SKM-1 treated with dmso at 0.1 percent for 144 hours (cell line): ENCODE measurements around the gene TMEM255B.

Source experiments
- DNase-seq: peaks from one replicate; lab custom pipeline; 2025; ENCODE audit not compliant: unreplicated experiment; lab: John Stamatoyannopoulos, UW

The TMEM255B gene

GRCh38 chr13:113845055-113845454 is 86.0 kb downstream of the TMEM255B start:
- DNase-seq, result no peak

- no peak for DNase-seq
Observed at GRCh38 chr13:113845723-113846635, 87.0 kb downstream of the TMEM255B start.

GRCh38 chr13:113846636-113847318 is 87.8 kb downstream of the TMEM255B start:
- no peak for DNase-seq

GRCh38 chr13:113848020-113848419 is 89.0 kb downstream of the TMEM255B start:
- no peak for DNase-seq

- no peak for DNase-seq
Observed at GRCh38 chr13:113848431-113849260, 89.6 kb downstream of the TMEM255B start.

- DNase-seq, result no peak
Observed at GRCh38 chr13:113849546-113849945, 90.5 kb downstream of the TMEM255B start.

GRCh38 chr13:113849981-113850721 is 91.1 kb downstream of the TMEM255B start:
- DNase-seq, result no peak

- DNase-seq, result no peak
Observed at GRCh38 chr13:113850722-113851479, 91.9 kb downstream of the TMEM255B start.

- DNase-seq, result no peak
Observed at GRCh38 chr13:113851480-113851803, 92.4 kb downstream of the TMEM255B start.

- DNase-seq, result no peak
Observed at GRCh38 chr13:113851826-113852535, 93.0 kb downstream of the TMEM255B start.

- DNase-seq, result no peak
Observed at GRCh38 chr13:113852536-113853517, 93.8 kb downstream of the TMEM255B start.

- DNase-seq, result no peak
Observed at GRCh38 chr13:113853518-113854237, 94.7 kb downstream of the TMEM255B start.

- DNase-seq, result no peak
Observed at GRCh38 chr13:113854238-113855011, 95.4 kb downstream of the TMEM255B start.

- no peak for DNase-seq
Observed at GRCh38 chr13:113855012-113855921, 96.2 kb downstream of the TMEM255B start.

GRCh38 chr13:113855931-113856715 is 97.1 kb downstream of the TMEM255B start:
- DNase-seq, result no peak
